Stimulated activated naive CD8-positive, alpha-beta T cell treated with anti-CD3 and anti-CD28 coated beads, Interleukin-15, amount 100 ng/mL, for 72 hours (primary cell): ENCODE data around the gene ORM2.

Experiments used
- ATAC-seq: fragments of 150-1000 bp; cut with Tn5 transposase; 2 replicates; pipeline ENCODE4 v1.10.0; 2021; ENCODE audit warnings: mild to moderate bottlenecking, moderate library complexity
- DNase-seq, 2 donors: peaks; one replicate each; pipeline ENCODE4 v3.0.0; 2021 to 2022
- H3K27ac Mint-ChIP-seq, 2 donors: one replicate each; pipeline ENCODE4 v1.8.0; 2022; ENCODE audit warnings: mild to moderate bottlenecking in 2 of 2, mixed read lengths in 2 of 2, moderate library complexity in 2 of 2
- H3K27me3 Mint-ChIP-seq: one replicate; pipeline ENCODE4 v1.8.0; 2022; ENCODE audit warnings: mixed read lengths
- H3K4me1 Mint-ChIP-seq: one replicate; pipeline ENCODE4 v1.8.0; 2022; ENCODE audit warnings: mild to moderate bottlenecking, mixed read lengths
- H3K4me3 Mint-ChIP-seq, 2 donors: one replicate each; pipeline ENCODE4 v1.8.0; 2022; ENCODE audit warnings: mild to moderate bottlenecking in 2 of 2, mixed read lengths in 2 of 2, moderate library complexity in 1 of 2
- H3K9me3 Mint-ChIP-seq, 2 donors: one replicate each; pipeline ENCODE4 v1.8.0; 2022; ENCODE audit warnings: mixed read lengths in 2 of 2

The ORM2 gene

GRCh38 chr9:114289106-114289505 is 40.6 kb upstream of the ORM2 start:
- Mint-ChIP-seq H3K4me3 (no peak overlapping the region), H3K27me3 (peaks cover 8% of the 10 kb centered on the region), H3K9me3 (no peaks in the 10 kb centered on the region), H3K4me1 (peaks cover 6% of the 10 kb centered on the region), H3K27ac (no peak overlapping the region)
- peak in 1 of 2 donors; percentile 5 for DNase-seq
- no peak for ATAC-seq

GRCh38 chr9:114289571-114290481 is 39.8 kb upstream of the ORM2 start:
- DNase-seq (peak in 1 of 2 donors; percentile 7), ATAC-seq (peak; percentile 34)
- Mint-ChIP-seq H3K27me3 (peaks cover 8% of the 10 kb centered on the region), H3K4me3 (no peak overlapping the region), H3K9me3 (peaks cover 0 to 5% of the 10 kb centered on the region in 2 donors), H3K4me1 (peaks cover 6% of the 10 kb centered on the region), H3K27ac (no peak overlapping the region)

- no peak overlapping the region for H3K4me3 Mint-ChIP-seq
Observed at GRCh38 chr9:114290561-114290986, 39.1 kb upstream of the ORM2 start.

GRCh38 chr9:114291064-114291474 is 38.6 kb upstream of the ORM2 start:
- peaks cover 0 to 10% of the 10 kb centered on the region in 2 donors for H3K9me3 Mint-ChIP-seq
- H3K4me1 Mint-ChIP-seq = peaks cover 6% of the 10 kb centered on the region
- peaks cover 8% of the 10 kb centered on the region for H3K27me3 Mint-ChIP-seq
- no peak overlapping the region for H3K27ac Mint-ChIP-seq
- H3K4me3 Mint-ChIP-seq = no peak overlapping the region
- ATAC-seq (peak; percentile 41), DNase-seq (peak; percentile 58 to 65)

More at GRCh38 chr9:114290561-114290986, 39.1 kb upstream of the ORM2 start:
- peaks cover 0 to 10% of the 10 kb centered on the region in 2 donors for H3K9me3 Mint-ChIP-seq
- ATAC-seq (peak; percentile 22), DNase-seq (peak in 1 of 2 donors; percentile 7)
- H3K27ac Mint-ChIP-seq = no peak overlapping the region
- peaks cover 6% of the 10 kb centered on the region for H3K4me1 Mint-ChIP-seq
- peaks cover 8% of the 10 kb centered on the region for H3K27me3 Mint-ChIP-seq

GRCh38 chr9:114291886-114292590 is 37.6 kb upstream of the ORM2 start:
- H3K9me3 Mint-ChIP-seq = peaks cover 0 to 10% of the 10 kb centered on the region in 2 donors
- peaks cover 6% of the 10 kb centered on the region for H3K4me1 Mint-ChIP-seq
- no peak for ATAC-seq
- H3K4me3 Mint-ChIP-seq = no peak overlapping the region
- peaks cover 8% of the 10 kb centered on the region for H3K27me3 Mint-ChIP-seq
- peak in 1 of 2 donors; percentile 4 for DNase-seq
- H3K27ac Mint-ChIP-seq = no peak overlapping the region

GRCh38 chr9:114294664-114295063 is 35.0 kb upstream of the ORM2 start:
- Mint-ChIP-seq H3K9me3 (peaks cover 0 to 10% of the 10 kb centered on the region in 2 donors), H3K4me1 (peaks cover 6% of the 10 kb centered on the region), H3K27ac (no peak overlapping the region), H3K4me3 (no peak overlapping the region), H3K27me3 (peaks cover 8% of the 10 kb centered on the region)
- DNase-seq = no peak
- no peak for ATAC-seq

GRCh38 chr9:114296338-114296737 is 33.3 kb upstream of the ORM2 start:
- Mint-ChIP-seq H3K27ac (no peak overlapping the region), H3K27me3 (peaks cover 1% of the 10 kb centered on the region), H3K9me3 (peaks cover 0 to 10% of the 10 kb centered on the region in 2 donors), H3K4me1 (peaks cover under 1% of the 10 kb centered on the region), H3K4me3 (no peak overlapping the region)
- ATAC-seq (no peak), DNase-seq (no peak)

- Mint-ChIP-seq H3K4me3 (no peak overlapping the region), H3K9me3 (peaks cover 0 to 9% of the 10 kb centered on the region in 2 donors), H3K4me1 (no peaks in the 10 kb centered on the region), H3K27me3 (no peaks in the 10 kb centered on the region), H3K27ac (no peak overlapping the region)
- no peak for ATAC-seq
- DNase-seq = peak in 1 of 2 donors; percentile 5
Observed at GRCh38 chr9:114299286-114300152, 30.1 kb upstream of the ORM2 start.

- no peak for ATAC-seq
- peak in 1 of 2 donors; percentile 1 for DNase-seq
- Mint-ChIP-seq H3K27me3 (no peaks in the 10 kb centered on the region), H3K9me3 (peaks cover 0 to 1% of the 10 kb centered on the region in 2 donors), H3K4me1 (peaks cover under 1% of the 10 kb centered on the region), H3K27ac (peak overlapping the region in 1 of 2 donors; percentile 96), H3K4me3 (no peak overlapping the region)
Observed at GRCh38 chr9:114300153-114300845, 29.4 kb upstream of the ORM2 start.

GRCh38 chr9:114300846-114301797 is 28.5 kb upstream of the ORM2 start:
- H3K4me1 Mint-ChIP-seq = peaks cover 9% of the 10 kb centered on the region
- peak overlapping the region; percentile 69 to 96 for H3K27ac Mint-ChIP-seq
- H3K27me3 Mint-ChIP-seq = no peaks in the 10 kb centered on the region

GRCh38 chr9:114301798-114302565 is 27.7 kb upstream of the ORM2 start:
- no peak for ATAC-seq
- Mint-ChIP-seq H3K27ac (no peak overlapping the region), H3K4me3 (no peak overlapping the region), H3K9me3 (no peaks in the 10 kb centered on the region), H3K27me3 (no peaks in the 10 kb centered on the region), H3K4me1 (peaks cover 12% of the 10 kb centered on the region)
- peak in 1 of 2 donors; percentile 6 for DNase-seq

More at GRCh38 chr9:114300846-114301797, 28.5 kb upstream of the ORM2 start:
- H3K9me3 Mint-ChIP-seq = no peaks in the 10 kb centered on the region
- DNase-seq (peak in 1 of 2 donors; percentile 3), ATAC-seq (no peak)
- no peak overlapping the region for H3K4me3 Mint-ChIP-seq

- Mint-ChIP-seq H3K4me3 (no peak overlapping the region), H3K27me3 (no peaks in the 10 kb centered on the region), H3K27ac (peak overlapping the region in 1 of 2 donors; percentile 19), H3K4me1 (peaks cover 12% of the 10 kb centered on the region), H3K9me3 (no peaks in the 10 kb centered on the region)
- DNase-seq (peak in 1 of 2 donors; percentile 3), ATAC-seq (no peak)
Observed at GRCh38 chr9:114302727-114303126, 26.9 kb upstream of the ORM2 start.

- peaks cover 12% of the 10 kb centered on the region for H3K4me1 Mint-ChIP-seq
- no peaks in the 10 kb centered on the region for H3K27me3 Mint-ChIP-seq
- no peak for DNase-seq
- no peak overlapping the region for H3K27ac Mint-ChIP-seq
- H3K4me3 Mint-ChIP-seq = no peak overlapping the region
- no peaks in the 10 kb centered on the region for H3K9me3 Mint-ChIP-seq
- ATAC-seq = no peak
Observed at GRCh38 chr9:114303571-114303970, 26.1 kb upstream of the ORM2 start.
